Stimulated activated CD4-positive, alpha-beta T cell treated with anti-CD3 and anti-CD28 coated beads, Interleukin-12 subunit alpha, Interleukin-12 subunit beta, amount 100 ng/mL, for 48 hours (primary cell): Measurements from ENCODE around the gene CMC2.
A peak's percentile ranks its signal among the peaks of the same experiment; 100 is the strongest.

Experiments used
- DNase-seq, 3 donors: peaks; one replicate each; pipeline ENCODE4 v3.0.0-alpha.2; 2020; ENCODE audit warnings: low read depth in 2 of 3, low spot score in 1 of 3

The CMC2 gene

GRCh38 chr16:80974649-80975376 is 31.9 kb downstream of the CMC2 start:
- no peak for DNase-seq

- no peak for DNase-seq
Measured at GRCh38 chr16:80973991-80974390, 32.7 kb downstream of the CMC2 start.

- DNase-seq = no peak
Measured at GRCh38 chr16:80972611-80973010, 34.1 kb downstream of the CMC2 start.

GRCh38 chr16:80971819-80972218 is 34.9 kb downstream of the CMC2 start:
- DNase-seq = no peak

- DNase-seq = no peak
Measured at GRCh38 chr16:80969114-80969484, 37.6 kb downstream of the CMC2 start.

GRCh38 chr16:80968386-80969113 is 38.1 kb downstream of the CMC2 start:
- no peak for DNase-seq

- DNase-seq = no peak
Measured at GRCh38 chr16:80966617-80967016, 40.1 kb downstream of the CMC2 start.

- no peak for DNase-seq
Measured at GRCh38 chr16:80964351-80964750, 42.3 kb downstream of the CMC2 start.

GRCh38 chr16:80962879-80963278 is 43.8 kb downstream of the CMC2 start:
- DNase-seq = no peak

- no peak for DNase-seq
Measured at GRCh38 chr16:80958284-80958683, 48.4 kb downstream of the CMC2 start.

- DNase-seq = no peak
Measured at GRCh38 chr16:80954985-80955384, 51.7 kb downstream of the CMC2 start.

GRCh38 chr16:80948886-80949493 is 57.7 kb downstream of the CMC2 start:
- DNase-seq = peak; percentile 14 to 45 (median 39)

- DNase-seq = no peak
Measured at GRCh38 chr16:80947708-80948625, 58.7 kb downstream of the CMC2 start.

- no peak for DNase-seq
Measured at GRCh38 chr16:80947239-80947638, 59.4 kb downstream of the CMC2 start.

GRCh38 chr16:80946481-80946880 is 60.2 kb downstream of the CMC2 start:
- DNase-seq = no peak

GRCh38 chr16:80940069-80940856 is 66.4 kb downstream of the CMC2 start:
- no peak for DNase-seq

- DNase-seq = no peak
Measured at GRCh38 chr16:80938879-80939260, 67.8 kb downstream of the CMC2 start.

GRCh38 chr16:80938004-80938878 is 68.4 kb downstream of the CMC2 start:
- no peak for DNase-seq

GRCh38 chr16:80936410-80936809 is 70.3 kb downstream of the CMC2 start:
- no peak for DNase-seq

- no peak for DNase-seq
Measured at GRCh38 chr16:80935691-80936090, 71.0 kb downstream of the CMC2 start.
